GM19463 (cell line): ENCODE measurements around the gene POLG.

Experiments used
- ATAC-seq: cut with Tn5 transposase; IDR thresholded peaks from one replicate; pipeline ENCODE4 v1.9.1; 2021; ENCODE audit warnings: mild to moderate bottlenecking, moderate library complexity; ENCODE audit not compliant: unreplicated experiment

The POLG gene

DNA sequence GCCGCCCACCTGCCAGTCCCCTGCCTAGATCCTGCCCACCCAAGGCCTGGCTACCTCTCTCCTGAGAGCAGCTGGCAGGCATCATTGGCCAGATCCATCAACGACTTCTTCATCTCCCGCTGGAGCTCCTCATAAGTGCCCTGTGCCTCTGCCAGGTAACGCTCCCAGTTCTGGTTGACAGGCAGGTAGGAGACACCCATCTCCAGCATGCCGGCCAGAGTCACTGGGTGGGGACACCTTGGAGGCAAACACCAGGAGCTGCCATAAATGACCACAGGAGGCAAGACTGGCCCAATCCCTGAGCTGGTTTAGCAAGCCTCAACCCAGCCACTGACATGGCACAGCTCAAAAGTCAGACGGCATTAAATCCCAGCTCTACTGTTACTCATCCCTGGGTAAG lies 7.5 kb downstream of the POLG start:
- ATAC-seq, result no peak

DNA sequence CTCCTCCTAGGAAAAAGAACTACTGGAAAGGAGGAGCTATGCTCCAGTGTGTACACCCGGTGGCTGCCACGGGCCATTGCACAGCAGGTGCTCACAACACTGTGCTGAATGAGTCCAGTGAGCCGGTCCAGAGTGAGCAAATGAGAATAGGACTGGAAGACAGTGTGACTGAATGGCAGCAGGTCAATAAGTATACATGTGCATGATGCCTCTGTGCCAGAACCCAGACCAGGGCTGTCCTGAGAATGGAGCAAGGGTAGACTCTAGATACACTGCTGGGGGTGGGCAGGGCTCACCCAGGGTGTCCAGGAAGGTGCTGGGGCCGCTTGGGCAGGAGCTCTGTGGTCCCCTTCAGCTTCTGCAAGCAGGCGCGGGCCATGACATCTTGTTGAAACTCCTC lies 8.3 kb downstream of the POLG start:
- ATAC-seq, result no peak

DNA sequence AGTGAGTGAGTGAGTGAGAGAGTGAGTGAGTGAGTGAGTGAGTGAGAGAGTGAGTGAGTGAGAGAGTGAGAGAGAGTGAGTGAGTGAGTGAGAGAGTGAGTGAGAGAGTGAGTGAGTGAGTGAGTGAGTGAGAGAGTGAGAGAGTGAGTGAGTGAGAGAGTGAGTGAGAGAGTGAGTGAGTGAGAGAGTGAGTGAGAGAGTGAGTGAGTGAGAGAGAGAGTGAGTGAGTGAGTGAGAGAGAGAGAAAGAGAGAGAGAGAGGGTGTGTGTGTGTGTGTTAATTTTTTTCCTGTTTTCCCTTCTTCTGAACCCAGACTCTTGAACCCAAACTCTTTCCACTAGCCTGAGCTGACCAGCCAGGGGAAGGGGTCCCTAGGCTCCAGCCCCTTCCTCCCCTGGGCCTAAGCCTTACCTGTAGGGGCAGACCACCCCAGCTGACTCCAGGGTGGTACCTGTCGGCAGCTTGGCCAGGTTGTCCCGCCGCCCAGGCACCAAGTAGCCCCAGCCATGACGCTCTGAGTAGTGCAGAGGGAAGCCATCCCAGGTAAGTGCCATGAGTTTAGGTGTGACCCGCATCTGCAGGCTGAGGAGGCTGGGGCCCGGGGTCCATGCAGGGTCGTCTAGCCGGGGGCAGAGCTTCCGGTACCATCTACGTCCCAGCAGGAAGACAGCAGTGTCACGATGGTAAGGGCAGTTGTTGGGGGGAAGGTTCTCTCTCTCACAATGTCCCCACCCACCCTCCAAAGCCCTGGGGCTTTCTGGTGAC lies 9.4 kb downstream of the POLG start:
- no peak for ATAC-seq

DNA sequence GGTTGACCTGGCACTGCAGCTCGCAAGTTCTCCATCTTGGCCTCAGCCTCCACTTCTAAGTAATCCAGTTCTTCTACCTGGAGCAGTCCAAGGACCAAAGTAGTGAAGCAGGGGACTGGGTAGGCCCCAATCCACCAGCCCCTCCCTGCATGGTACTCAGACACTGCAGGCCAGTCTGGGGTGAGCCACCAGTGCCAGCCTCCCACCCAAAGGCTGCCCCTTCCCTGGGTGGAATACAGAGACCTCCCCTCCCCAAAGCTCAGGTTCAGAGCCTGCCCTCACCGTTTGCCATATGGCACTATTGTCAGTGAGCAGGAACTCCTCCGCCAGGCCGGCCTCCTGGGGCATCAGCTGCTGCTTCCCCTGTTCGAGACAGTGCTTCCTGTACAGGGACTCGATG lies 10.8 kb downstream of the POLG start:
- ATAC-seq, result no peak

DNA sequence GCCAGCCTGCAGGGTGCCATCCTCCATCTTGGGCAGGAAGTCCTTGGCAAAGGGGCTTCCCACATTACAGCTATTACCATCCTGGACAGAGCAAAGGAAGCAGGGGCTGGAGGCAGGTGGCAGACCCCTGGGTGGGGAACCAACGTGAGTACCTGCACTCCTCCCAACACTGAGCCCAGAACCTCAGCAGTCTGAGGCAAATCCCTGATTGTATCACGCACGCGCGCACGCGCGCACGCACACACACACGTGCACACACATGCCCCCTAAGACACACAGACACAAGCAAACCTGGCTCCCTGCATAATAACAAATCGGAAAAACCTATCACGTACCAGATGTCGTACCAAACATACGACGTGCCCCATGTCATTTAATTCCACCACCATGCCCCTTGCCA lies 11.8 kb downstream of the POLG start:
- ATAC-seq, result no peak

DNA sequence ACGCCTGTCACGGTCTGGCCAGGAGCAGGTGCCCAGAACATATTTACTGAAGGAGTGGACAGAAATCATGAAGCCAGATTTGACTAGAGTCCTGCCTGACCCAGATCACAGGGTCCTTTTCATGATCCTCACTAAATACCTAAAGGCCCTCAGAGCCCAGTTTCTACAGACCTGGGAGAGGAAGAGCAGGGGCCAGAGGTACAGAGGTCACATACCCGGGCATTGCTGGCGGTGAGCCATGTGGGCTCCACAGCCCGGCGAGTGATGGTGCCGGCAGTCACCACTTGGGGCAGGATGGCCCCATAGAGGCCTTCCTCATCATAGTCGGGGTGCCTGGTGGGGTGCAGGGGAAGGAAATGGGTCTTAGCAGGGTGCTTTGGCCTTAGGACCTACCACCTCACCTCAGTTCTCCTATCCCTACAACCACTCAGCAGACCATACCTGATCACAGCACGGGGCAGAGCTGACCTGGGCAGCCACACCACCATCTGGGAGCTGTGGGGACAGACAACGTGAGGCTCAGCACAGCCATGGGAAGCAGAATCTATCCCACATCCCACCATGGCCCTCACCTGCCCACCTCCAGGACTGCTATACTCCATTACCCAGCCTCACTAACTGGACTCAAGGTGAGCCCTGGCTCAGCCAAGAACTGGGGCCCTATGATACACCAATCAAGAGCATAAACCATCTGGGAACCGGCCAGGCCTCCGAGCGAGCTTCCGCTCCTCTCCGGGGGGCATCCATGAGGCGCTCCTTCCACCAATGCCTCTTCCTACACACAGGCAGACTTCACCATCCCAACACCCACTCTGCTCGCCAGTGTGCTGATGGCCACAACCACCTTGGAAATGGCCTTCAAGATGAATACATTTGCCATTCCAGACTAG lies 12.9 kb downstream of the POLG start:
- ATAC-seq, result no peak

DNA sequence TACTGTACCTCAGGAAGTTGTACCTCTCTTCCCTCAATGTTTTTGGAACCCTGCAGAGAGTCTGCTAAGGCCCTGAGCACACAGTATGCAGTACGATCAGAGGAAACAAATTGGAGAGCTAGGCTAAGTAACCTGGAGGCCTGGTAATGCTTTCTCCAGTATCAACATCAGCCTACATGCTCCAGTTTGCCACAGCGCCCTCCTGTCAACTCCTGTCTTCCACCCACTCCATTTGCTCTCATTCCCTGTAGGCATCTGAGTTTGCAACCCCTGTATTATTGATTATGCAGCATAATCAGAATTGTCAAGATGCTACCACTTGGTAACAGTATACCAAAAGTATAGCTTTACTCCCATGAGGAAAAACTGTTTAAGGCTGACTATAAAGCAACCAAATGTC lies 14.4 kb downstream of the POLG start:
- ATAC-seq, result no peak

DNA sequence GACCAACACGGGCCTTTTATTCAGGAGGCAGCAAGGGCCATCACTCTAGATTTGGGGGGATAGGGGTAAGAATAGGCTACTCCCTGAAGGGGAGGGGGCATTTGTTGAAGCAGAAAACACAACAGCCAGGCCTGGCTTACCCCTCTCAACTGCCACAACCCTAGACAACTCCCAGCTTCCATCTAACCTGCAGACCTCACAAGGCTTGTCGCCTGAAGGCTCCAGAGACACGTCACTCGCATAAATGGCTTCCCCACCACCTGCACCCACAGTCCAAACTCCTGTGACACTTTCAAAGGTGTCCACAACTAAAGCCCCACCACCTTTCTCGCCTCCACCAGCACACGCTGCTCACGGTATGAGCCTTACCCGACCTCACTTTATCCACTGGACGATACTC lies 14.9 kb downstream of the POLG start:
- no peak for ATAC-seq

DNA sequence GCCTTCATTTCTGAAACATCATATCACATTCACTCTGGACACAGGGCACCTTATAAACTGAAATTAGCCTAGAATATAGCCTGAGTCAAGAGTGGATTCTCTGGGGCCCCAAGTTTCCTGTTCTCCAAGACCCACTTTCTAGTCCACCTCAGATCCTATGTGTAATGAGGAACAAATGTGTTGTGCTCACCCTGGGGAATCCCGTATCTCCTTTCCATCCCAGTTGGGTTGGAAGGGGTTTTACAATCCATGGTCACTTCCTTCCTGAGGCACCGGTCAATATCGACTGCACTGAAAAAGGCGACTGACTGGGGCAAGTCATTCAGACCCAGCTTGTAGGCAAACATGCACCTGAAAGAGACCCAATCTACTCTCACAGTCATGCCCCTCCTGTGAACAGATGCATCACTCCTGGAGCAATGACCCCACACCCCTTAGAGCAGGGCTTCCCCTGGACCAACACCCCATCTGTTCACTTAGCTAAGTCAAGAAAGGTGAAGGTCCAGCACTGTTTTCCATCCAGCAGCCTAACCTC lies 17.4 kb downstream of the POLG start:
- no peak for ATAC-seq

DNA sequence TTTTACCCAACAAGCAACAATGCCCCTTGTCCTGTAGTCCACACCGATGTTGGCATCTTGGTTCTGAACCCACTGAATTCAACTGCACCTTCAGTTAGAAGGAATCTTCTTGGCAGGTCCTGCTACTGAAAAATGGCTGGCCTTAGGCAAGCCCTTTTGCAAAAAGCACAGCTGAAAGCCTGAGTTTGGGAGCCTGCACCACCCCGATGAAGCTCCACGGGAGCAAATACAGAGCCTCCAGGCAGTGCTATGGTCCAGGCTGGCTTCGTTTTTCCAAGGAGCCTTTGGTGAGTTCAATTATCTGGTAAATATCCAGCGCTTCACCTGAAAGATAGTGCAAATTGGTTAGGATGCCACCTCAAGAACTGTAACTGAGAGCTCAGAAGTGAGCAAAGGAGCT lies 18.1 kb downstream of the POLG start:
- ATAC-seq, result no peak

DNA sequence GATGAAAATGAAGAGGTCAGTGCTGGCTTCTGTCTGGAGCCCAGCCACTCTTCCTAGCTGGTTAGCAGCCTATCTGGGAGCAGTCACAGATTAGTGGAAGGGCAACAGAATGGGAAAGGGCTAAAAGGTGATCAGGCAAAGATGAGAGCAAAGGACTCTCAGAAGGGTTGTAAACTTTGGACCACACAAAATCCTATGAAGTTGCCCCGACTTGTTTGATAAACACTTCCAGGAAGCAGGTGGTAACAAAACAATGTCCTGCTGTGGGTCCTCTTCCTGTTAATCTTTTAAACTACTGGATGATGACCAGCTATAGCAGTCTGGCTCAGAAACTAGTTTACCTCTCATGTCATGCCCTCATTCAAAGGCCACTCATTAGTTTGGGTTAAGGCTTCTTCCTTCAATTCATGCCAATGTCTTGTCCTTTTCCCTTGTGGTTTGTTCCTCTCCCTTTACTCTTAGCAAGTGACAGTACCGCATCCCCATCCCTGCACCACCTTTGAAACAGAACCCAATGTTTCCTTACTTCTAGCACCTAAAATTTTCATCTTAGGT lies 19.2 kb downstream of the POLG start:
- ATAC-seq, result no peak

DNA sequence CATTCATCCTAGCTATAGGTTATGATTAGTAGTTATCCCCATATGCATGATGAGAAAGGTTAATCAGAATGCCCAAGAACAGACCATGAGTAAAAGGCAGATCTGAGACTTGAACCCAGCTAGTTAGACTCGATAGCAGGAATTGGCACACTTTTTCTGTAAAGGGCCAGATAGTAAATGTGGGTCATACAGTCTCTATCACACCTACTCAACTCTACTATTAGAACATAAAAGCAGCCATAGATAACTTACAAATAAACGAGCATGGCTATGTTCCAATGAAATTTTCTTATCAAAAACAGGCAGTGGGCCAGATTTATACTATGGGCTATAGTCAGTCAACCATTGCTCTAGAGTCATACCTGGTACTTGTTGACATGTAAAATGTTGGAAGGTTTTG lies 24.6 kb downstream of the POLG start:
- ATAC-seq, result no peak

DNA sequence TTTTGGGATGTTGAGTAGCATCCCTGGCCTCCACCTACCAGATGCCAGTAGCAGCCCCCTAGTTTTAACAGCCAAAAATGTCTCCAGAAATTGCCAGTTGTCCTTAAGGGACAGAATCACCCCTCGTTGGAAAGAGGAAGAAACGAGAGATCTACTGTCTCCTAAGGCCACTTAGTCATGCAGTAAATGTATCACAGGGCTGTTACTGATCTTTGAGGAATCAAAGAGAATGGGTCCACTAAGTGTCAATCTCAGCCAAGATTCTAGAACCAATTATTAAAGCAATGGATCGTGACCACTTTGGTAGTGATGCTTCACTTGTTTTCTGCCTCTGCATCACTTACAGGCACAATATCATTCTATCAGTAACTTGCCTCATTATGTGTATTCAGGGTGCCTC lies 26.4 kb downstream of the POLG start:
- ATAC-seq, result no peak

DNA sequence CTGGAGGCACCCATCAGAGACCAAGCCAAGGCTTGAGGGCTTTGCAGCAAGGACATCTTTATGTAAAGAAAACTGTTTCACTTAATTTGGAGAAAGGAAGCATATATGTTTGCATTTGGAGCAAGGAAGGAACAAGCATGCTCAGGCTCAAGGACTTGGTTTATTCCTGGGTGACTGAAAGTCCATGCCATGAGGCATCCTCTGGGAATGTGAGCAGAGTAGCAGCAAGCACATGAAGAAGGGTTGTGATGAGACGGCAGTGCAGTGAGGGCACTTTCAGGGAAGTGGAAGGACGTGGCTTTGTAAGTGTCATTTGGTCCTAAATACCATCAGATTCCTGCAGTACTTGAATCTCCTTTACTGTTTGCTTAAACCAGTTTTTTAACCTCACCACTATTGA lies 26.8 kb downstream of the POLG start:
- ATAC-seq, result no peak

DNA sequence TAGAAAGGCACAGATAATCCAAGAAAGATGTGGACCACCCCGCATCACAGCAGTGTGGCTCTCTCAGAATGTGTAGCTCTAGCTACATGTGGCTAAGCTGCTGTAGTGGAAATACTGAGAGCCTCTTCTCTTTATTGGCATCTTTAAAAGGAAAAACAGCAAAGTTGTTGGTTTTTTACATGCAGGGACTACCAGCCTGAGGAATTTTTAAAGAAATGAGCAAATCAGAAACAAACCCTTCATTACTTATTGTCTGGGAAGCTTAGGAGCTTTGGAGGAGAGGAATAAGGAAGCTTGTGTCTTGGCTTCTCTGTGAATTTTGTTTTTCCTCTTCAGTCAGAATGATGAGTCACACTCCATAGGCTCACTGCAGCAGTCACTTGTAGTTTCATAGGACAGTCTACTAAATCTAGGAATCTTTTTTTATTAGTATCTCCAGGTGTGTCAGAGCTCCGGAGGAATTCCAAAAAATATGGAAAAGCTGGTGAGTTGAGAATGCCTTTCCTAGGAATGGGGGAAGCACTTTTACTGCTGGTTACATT lies 27.5 kb downstream of the POLG start:
- ATAC-seq, result no peak

DNA sequence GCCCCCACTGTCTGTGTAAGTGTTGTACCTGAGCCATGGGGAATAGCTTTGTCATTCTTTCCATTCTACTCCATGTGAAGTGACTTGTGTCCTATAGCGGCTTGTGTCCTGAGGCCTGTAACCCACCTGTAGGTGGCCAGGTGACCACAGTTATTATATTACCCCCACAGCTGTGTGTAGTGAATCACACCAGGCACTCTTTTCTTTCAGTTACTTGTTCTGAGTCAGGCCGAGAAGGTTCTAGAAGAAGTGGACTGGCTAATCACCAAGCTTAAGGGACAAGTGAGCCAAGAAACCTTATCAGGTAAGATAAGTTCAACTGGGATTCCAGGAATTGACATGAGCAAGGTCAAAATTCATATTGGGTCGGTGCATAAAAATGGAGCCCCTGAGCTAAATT lies 29.2 kb downstream of the POLG start:
- ATAC-seq, result no peak

DNA sequence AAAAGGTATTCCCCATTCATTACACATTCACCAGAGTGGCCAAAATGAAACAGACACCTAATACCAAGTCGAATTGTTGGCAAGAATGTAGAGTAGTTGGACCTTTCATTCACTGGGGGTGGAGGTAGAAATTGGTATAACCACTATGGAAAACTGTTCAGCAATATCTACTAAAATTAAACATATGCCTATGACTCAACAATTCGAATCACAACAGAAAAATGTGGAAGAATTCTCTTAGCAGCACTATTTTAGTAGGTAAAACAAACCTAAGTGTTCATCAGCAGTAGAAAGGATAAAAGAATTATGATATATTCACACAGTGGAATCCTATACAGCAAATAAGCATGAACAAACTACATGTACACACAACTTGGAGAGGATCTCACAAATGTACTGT lies 30.6 kb downstream of the POLG start:
- ATAC-seq, result no peak

DNA sequence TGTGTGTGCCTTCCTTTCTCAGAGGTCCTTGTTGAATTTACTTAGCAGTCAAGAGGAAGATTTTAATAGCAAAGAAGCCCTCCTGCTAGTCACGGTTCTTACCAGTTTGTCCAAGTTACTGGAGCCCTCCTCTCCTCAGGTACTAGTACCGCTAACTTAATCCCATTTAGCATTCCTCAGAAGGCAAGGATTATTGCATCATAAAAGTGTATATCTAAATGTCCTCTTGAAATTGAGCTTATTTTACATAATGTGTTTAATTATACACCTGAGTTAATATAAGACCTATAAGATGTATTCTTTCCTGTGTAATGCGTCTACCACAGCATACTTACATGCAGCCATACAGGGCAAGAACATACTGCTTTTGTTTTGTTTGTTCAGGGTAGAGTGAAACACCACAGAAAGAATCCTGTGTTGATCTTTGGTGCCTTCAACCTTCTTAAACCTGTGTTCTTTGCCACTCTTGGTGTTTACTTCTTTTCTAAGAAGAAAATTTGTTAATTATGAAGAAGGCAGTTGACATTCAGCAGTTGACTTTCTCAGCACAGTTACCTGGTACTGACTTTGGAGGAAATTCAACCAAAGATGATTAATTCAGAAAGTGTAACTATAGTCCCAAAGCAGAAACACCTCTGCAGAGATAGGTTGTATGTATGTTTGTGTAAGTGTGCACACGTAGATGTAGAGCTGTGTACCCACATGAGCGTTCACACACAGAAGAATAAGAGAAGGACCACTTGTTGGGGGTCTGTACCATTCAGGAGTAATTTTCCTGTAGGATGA lies 33.1 kb downstream of the POLG start:
- ATAC-seq, result no peak

DNA sequence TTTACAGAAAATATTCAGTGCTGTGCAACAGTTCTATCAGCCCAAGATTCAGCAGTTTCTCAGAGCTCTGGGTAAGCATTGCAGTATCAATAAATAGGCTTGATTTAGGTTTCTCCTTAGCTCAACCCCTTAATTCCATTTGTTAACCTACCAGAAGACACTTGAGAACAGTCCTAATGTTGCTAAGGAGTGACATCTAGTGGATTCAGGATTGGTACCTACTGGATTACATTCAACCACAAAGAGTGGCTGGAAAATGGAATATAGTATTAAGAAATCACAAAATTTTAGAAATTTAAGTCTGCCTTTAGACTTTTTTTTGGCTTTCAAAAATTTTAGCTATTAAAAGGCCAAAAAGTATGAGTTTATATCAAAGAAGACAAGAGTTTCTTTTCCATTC lies 34.7 kb downstream of the POLG start:
- ATAC-seq, result no peak

DNA sequence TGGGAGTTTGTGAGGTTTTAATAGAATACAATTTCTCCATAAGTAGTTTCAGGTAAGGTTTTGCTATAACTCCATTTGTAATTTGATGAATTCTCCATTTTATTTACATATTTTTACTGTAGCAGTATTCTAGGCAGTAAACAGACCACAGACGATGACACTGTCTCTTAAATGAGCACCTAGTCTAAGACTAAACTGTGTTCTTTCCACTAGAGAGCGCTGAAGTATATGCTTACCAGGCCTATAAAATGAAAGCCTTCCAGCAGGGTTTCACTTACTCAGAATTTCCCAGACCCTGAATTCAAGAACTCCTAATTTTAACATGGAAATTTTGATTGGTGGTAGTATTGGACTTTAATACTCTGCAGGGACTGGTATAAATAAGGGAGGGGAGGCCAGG lies 41.6 kb downstream of the POLG start:
- no peak for ATAC-seq

DNA sequence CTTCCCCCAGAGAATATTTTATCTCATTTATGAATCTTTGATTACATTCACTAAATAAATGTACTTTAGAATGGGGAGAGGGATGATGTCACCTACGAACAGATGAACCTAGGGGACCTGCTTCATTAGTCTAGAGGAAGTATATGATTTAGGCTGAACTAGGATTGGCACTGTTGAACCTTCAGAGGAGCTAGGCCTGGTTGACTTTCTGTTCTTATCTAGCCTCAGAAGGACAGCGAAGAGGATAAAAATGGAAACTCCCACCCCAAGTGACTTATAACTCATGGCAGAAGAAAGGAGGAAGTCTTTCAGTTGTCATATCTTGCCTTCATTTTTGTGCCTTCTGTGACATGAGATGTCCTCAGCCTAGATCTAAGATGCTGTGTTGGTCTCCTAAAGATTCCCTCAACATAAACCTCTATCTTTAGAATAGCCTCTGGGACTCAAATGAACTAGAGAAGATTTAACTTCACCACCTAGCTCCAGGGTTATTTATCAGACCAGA lies 42.6 kb downstream of the POLG start:
- no peak for ATAC-seq
